ENCODE data around the gene TUBA3D.
A peak's percentile ranks its signal among the peaks of the same experiment; 100 is the strongest.
"Not testable (repeated sequence)": the region's sequence is repeated elsewhere in the genome, so short reads cannot be mapped to it uniquely, and the experiment has no call there.

Gene TUBA3D

DNA sequence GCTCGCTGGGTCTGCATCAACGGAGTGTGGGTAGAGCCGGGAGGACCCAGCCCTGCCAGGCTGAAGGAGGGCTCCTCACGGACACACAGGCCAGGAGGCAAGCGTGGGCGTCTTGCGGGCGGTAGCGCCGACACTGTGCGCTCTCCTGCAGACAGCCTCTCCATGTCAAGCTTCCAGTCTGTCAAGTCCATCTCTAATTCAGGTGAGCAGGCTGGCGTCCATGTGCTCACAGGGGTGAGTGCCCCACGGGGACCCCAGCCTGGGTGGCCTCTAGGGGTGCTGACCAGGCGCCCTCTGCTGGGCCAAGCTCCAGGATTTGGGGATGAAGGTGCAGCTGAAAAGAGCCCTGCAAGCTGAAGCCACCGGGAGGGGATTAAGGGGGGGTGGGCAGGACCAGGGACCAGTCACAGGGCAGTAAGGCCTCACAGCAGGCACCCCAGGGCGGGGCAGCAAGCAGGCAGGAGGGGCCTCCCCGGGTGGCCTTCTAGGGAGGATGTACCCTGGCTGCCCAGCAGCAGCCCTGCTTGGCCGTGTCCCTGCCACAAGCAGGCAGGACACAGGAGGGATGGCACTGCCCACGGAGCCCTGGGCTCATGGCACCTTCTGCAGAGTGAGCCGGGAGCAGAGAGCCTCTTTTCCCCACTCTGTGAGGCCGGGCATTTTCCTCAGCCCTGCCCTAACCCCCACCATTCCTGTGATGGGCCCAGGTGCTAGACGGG lies 54.9 kb downstream of the TUBA3D start:
- H3K36me3 ChIP-seq (ENCODE audit: control insufficient read depth in 2 of 2, insufficient read depth in 1 of 2, low read length in 2 of 2); H3K4me3 ChIP-seq (ENCODE audit: low read depth, low read length); POLR2A ChIA-PET; H3K27ac ChIP-seq (ENCODE audit: extremely low read depth, low read depth, low read length); CTCF ChIA-PET; H3K9me3 ChIP-seq (ENCODE audit: control insufficient read depth, insufficient read depth, low read depth, low read length); H3K4me1 ChIP-seq (ENCODE audit: control insufficient read depth, insufficient read depth, low read length): not testable (repeated sequence)
- 0 out of 2 replicates have a peak, but pooled peaks have one; percentile 12 for TF ChIP-seq GLIS2 (tag by site-specific recombination; IDR thresholded peaks at IDR 0.05)

DNA sequence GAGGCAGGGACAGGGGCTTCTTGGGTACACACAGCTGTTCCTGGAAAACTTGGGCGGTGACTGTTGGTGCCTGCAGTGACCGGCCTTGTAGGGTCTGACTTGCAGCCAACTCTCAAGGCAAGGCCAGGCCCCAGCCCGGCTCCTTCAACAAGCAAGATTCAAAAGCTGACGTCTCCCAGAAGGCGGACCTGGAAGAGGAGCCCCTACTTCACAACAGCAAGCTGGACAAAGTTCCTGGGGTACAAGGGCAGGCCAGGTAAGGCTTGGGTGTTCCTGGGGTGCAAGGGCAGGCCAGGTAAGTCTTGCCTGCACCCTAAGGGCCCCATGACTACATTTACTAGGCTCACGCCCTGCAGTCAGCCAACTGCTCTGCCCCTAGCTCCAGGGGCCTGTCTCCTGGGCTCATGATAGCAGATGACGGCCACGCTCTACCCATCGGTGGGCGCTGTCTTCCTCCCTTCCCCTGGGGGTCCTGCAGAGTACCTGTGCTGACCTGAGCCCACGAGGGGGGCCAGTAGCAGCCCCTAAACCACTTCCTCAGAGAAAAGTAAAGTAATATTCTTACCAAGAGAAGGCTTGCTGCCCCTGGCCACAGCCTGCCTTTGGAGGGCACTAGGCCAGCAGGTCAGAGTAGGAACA lies 55.7 kb downstream of the TUBA3D start:
- H3K4me3 ChIP-seq (ENCODE audit: low read depth, low read length); H3K27ac ChIP-seq (ENCODE audit: extremely low read depth, low read depth, low read length); POLR2A ChIA-PET; CTCF ChIA-PET; H3K36me3 ChIP-seq (ENCODE audit: control insufficient read depth in 2 of 2, insufficient read depth in 1 of 2, low read length in 2 of 2); H3K9me3 ChIP-seq (ENCODE audit: control insufficient read depth, insufficient read depth, low read depth, low read length); H3K4me1 ChIP-seq (ENCODE audit: control insufficient read depth, insufficient read depth, low read length): not testable (repeated sequence)
